Thyroid gland (tissue), 4 donors: Measurements from ENCODE around the gene TRIM37.

Experiments
- POLR2A ChIP-seq, 2 donors: fragments of 450-650 bp; IDR thresholded peaks; one replicate each; pipeline ENCODE4 v1.6.1; 2017; ENCODE audit warnings: antibody characterized with exemption in 2 of 2, mild to moderate bottlenecking in 2 of 2, moderate library complexity in 1 of 2
- TF ChIP-seq, protein P1 (sequence below), 6 experiments: fragments of 200-600 bp in 3 of 6; fragments of 450-650 bp in 3 of 6; sonication (generic) in 3 of 6; IDR thresholded peaks; one replicate each; pipeline ENCODE4 v1.5.1; 2016 to 2019; ENCODE audit warnings: antibody characterized with exemption in 6 of 6, mild to moderate bottlenecking in 2 of 6, inconsistent platforms in 1 of 6, moderate library complexity in 1 of 6

GRCh38 chr17:58995247-58995940, 111.3 kb downstream of the TRIM37 start:
- TF ChIP-seq, protein P1, sequence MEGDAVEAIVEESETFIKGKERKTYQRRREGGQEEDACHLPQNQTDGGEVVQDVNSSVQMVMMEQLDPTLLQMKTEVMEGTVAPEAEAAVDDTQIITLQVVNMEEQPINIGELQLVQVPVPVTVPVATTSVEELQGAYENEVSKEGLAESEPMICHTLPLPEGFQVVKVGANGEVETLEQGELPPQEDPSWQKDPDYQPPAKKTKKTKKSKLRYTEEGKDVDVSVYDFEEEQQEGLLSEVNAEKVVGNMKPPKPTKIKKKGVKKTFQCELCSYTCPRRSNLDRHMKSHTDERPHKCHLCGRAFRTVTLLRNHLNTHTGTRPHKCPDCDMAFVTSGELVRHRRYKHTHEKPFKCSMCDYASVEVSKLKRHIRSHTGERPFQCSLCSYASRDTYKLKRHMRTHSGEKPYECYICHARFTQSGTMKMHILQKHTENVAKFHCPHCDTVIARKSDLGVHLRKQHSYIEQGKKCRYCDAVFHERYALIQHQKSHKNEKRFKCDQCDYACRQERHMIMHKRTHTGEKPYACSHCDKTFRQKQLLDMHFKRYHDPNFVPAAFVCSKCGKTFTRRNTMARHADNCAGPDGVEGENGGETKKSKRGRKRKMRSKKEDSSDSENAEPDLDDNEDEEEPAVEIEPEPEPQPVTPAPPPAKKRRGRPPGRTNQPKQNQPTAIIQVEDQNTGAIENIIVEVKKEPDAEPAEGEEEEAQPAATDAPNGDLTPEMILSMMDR (IDR thresholded peaks at IDR 0.05), result no peak
- no peak for TF ChIP-seq POLR2A (IDR thresholded peaks at IDR 0.05)
